GM19099 (cell line): ENCODE data around the gene SPATA32.

ENCODE experiments used
- POLR2A ChIP-seq: IDR thresholded peaks from 3 replicates; pipeline ENCODE4 v1.6.1; 2011; ENCODE audit warnings: low read depth; ENCODE audit not compliant: insufficient read length; ENCODE audit errors: extremely low read depth

The SPATA32 gene

GRCh38 chr17:45223539-45224528, 38.1 kb downstream of the SPATA32 start:
- peak; percentile 45 for TF ChIP-seq POLR2A

DNA sequence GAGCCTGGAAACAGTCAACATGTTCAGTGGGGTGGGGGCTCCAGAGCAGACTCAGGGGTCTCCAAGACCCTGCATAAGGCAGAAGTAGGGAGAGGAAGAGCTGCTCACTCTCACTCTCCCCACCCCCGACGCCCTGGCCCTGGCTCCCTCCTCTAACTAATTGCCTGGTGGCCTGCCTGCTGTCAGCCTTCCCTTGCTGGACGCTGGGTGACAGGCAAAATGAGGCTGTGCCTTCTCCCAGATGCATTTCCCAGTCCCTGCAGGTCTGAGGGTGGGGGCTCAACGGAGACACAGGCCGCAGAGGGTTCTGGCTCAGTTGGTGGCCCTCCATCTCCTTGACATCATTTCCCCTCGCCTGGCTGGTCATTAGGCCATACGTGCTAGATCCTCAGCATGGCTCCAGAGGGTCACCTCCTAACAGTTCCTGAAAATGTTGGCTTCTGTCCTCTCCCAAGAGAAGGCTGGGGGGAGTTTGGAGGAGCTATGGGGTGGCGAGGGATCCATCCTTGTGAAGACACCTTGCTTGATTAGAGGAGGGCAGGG, 38.8 kb downstream of the SPATA32 start:
- no peak for TF ChIP-seq POLR2A

DNA sequence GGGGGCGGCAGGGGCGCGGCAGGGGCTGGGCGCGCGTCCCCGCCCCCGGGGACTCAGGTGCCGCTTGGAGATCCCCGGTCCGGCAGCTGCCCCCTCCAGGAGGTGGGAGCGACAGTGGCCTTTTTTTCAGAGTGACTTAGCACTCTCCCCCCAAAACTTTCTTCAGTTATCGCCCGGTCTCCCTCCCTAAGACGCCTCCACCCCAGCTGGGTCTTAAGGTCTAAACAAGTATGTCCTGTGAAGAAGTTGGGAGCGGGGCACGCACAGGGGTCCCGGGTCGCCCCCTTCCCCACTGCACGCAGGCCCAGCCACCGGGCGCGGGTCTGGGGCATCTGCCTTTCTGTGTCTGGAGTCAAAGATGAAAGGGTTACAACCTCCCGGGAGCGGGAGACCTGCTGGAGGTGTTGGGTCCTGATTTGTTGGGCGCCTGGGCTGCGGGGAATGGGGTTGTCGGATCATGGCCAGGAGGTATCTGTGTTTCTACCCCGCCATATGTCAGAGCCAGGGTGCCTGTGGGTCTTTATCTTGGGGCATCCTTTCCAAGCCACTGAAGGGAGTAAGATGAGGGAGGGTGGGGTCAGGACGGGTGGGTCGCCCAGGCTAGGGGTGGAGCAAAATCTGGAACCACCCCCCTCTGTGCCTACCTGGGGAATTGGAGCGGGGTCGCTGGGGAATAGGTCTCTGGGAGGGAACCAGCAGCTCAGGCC, 39.5 kb downstream of the SPATA32 start:
- peak; percentile 61 for TF ChIP-seq POLR2A

DNA sequence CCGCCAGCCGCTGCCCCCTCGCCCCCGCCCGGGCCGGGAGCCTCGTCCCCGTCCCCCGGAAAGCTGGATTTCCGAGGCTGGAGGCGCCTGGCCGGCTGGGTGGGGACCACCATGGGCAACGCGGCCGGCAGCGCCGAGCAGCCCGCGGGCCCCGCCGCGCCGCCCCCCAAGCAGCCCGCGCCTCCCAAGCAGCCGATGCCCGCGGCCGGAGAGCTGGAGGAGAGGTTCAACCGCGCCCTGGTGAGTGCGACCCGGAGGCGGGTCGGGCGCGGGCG, 39.9 kb downstream of the SPATA32 start:
- TF ChIP-seq POLR2A = no peak

- TF ChIP-seq POLR2A = peak; percentile 56
Measured at GRCh38 chr17:45221081-45222013, 40.5 kb downstream of the SPATA32 start, which contains the start of gene FMNL1. TSS of gene FMNL1 (plus strand) at chr17:45221885. CDS start at chr17:45222125, 240 bp downstream.

- TF ChIP-seq POLR2A = no peak
Measured at GRCh38 chr17:45220079-45220478, 41.8 kb downstream of the SPATA32 start.

DNA sequence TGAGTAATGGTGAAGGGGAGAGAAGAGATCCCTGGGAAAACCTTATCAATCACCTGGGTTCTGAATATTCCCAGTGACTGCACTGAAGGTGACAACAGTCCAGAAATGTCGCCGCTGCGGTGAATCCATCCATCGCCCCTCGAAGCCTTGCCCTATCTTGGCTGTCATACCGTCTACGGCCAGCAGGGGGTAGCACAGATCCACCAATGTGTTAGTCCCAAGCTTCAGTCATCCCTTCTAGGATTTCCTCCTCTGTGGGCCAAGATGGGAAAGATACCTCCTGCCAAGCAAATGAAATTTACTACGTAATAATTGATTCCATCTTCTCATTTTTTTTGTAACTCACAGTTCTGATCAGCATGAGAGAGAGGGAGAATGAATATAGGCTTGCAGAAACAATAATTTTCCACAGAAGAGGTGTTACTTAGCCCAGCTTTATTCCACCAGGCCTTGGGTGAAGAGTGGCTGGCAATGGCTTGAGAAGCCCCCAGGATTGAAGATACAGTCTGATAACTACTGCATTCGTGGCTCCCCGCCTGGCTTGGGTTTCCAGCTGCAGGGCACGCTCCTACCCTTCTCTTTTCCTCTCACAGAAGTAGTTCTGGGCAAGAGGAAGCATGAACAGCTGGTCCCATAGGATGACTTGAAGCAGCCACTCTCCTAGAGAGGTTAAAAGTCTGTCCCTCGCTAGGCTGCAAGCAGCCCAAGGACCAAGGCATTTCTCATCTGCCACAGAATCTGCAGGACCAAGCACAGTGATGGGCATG, 42.8 kb downstream of the SPATA32 start:
- no peak for TF ChIP-seq POLR2A
